HG02885 (cell line): ENCODE measurements around the gene CCHCR1.

Source experiments
- ATAC-seq: cut with Tn5 transposase; IDR thresholded peaks from one replicate; pipeline ENCODE4 v1.9.1; 2021; ENCODE audit warnings: mild to moderate bottlenecking; ENCODE audit not compliant: unreplicated experiment, poor library complexity

CCHCR1 gene

GRCh38 chr6:31113861-31114540 lies 43.6 kb downstream of the CCHCR1 start:
- no peak for ATAC-seq

GRCh38 chr6:31112478-31112877 lies 45.1 kb downstream of the CCHCR1 start, which contains the start of gene C6orf15:
Gene C6orf15 (minus strand): TSS chr6:31112575. CDS start chr6:31112555, 20 bp downstream.
- no peak for ATAC-seq

DNA sequence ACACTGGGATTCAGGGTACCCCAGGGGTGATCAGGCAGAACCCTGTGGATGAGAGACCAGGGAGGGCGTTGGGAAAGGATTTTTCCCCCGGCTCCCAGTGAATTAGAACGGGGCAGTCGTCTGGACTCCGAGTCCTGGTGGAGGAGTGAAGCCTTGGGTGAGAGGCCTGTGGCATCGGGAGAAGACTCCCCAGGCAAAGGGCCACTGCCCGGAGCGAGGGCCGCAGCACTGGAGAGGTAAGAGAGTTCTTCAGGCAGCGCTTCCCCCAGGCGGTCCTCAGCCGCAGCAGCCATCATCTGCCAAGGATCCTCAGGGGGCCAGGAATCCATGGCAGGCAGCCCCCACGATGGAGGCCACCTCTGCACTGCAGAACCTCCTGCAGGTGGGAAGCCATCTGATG lies 45.9 kb downstream of the CCHCR1 start:
- no peak for ATAC-seq

DNA sequence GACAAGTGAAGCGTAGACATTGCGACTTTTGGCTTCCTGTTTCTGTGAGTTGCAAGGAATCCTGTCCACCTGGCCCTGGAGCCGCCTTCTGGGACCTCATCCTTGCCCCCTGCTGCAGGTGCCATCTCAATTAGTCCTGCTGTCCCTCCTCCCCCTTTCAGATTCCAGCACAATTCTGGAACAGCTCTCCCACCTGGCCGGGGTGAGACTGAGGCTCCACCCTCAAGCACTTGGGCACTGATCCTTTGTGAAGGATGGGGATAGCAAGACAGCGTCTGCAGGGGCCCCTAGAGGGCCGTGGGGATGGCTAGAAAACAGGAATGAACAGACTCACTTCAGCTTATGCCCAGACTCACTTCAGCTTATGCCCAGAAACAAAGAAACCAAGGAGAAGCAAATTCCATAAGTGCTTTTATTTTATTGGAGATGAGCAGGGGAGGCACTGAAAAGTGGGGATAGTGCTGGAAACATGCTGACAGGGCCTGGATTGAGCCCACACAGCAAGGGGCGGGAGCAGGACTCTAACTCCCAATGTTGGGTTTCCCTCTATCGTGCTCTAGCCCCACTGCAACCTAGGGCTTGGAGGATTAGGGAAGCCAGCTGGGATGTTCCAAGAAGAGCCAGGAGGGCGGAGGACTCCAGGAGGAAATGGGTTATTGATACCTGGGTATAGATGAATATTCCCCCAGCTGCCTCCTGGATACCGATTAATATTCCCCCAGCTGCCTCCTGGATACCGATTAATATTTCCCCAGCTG lies 46.6 kb downstream of the CCHCR1 start:
- no peak for ATAC-seq

GRCh38 chr6:31107052-31107451 lies 50.5 kb downstream of the CCHCR1 start:
- no peak for ATAC-seq

DNA sequence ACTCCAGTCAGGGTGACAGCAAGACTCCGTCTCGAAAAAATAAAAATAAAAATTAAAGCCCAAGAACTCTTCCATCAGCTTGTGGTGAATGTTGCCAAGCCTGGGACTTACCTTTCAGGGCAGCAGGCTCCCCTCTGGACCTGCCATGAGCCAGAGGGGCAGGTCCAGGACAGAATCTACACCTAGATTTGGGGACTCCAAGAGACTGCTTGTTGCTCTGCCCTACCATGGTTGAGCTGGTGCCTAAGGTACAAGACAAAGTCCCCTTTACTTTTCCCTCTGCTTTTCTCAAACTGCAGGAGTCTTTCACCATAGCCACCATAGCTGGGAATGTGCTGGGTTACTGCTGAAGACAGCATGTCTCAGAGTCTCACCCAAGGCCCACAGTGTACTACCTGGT lies 54.5 kb downstream of the CCHCR1 start:
- ATAC-seq: no peak

- no peak for ATAC-seq
These were observed 59.1 kb downstream of the CCHCR1 start for GRCh38 chr6:31098449-31098938.

DNA sequence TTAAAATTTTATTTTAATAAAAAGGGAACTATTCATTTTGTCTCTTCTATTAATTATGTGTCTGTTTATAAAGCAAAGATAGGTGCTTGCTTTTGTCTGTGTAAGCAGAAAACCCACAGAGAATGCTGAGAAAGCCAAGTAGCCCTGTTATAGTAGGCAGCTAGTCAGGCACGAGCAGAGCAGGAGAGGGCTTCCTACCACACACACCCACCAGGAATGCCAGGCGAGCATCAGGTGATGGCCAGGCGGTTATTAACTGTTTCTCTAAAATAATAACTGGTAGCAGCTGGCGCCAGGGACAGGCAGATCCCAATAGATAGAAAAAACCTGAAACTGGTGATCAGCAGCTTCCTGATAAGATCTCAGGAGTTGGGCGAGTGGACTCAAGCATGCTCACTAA lies 60.9 kb downstream of the CCHCR1 start:
- no peak for ATAC-seq

GRCh38 chr6:31096215-31096614 lies 61.4 kb downstream of the CCHCR1 start:
- no peak for ATAC-seq

DNA sequence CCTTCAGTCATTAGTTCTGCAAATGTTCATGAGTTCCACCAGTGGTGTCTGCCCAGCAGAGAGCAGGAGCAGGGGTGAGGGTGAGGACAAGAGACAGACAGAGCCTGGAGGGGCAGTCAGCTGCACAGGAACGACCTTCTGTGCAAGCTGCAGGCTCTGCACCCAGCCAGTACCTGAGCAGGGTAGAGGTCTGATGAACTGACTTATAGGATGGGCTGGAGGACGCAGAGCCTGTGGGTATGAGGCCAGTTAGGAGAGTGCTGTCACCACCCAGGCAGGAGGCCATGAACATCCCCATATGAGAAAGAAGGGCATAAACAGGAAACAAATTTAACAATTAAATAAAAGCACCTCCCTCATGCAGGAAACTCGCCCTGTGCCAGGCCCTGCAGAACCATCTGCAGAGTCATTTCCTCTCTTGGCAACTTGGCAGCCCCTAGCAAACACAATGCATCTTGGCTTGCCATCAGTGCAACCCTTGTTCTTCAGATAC lies 63.2 kb downstream of the CCHCR1 start:
- ATAC-seq: no peak

DNA sequence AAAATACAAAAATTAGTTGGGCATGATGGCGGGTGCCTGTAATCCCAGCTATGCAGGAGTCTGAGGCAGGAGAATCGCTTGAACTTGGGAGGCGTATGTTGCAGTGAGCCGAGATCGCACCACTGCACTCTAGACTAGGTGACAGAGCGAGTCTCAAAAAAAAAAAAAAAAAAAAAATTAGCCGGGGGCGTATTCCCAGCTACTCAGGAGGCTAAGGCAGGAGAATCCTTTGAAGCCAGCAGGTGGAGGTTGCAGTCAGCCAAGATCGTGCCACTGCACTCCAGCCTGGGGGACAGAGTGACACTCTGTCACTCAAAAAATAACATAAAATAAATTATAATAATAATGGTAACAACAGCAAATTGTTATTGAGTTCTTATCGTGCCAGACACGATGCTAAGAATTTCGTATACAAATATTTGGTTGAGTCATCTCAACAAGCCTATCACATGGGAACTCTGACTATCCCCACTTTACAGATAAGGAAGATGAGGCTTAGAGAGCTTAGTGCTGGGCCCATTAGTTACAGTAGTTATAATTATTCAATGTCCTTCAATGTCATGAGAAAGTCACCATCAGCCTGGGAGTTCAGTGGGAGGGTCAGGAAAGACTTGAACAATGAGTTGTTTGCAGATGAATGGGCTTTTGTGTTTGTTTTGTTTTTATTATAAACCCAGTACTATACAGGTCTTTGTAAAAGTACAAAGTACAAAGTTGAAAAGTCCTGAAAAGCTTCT lies 64.7 kb downstream of the CCHCR1 start:
- no peak for ATAC-seq
